ENCODE results near the gene IPCEF1.

Gene IPCEF1, protein sequence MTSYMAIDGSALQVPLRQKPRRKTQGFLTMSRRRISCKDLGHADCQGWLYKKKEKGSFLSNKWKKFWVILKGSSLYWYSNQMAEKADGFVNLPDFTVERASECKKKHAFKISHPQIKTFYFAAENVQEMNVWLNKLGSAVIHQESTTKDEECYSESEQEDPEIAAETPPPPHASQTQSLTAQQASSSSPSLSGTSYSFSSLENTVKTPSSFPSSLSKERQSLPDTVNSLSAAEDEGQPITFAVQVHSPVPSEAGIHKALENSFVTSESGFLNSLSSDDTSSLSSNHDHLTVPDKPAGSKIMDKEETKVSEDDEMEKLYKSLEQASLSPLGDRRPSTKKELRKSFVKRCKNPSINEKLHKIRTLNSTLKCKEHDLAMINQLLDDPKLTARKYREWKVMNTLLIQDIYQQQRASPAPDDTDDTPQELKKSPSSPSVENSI

DNA sequence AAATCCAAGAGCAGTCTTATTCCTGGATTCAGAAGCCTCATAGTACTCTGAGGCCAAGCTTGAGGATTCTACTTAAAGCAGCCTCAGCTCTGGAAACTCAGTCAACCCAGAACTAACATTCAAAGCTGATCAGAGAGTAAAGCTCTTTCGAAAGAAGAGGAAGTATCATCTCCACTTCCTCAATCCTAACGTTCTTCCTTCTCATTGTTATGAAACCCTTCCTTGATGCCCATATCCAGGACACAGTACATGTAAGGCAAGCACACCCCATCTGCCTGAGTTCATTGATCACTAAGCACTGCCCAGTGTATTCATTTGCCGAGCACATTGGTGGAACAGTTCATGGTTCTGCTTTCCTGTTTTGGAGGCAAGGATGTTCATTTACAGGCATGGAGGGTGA lies at the start of gene IPCEF1:
TSS of gene IPCEF1 (minus strand) at position 114 of the 400 bp plus-strand sequence. CDS start 90,856 bp downstream, outside the sequence.
- in situ Hi-C loops (cut with HindIII; ENCODE audit: low sequenced_read_pairs): no loop called here

DNA sequence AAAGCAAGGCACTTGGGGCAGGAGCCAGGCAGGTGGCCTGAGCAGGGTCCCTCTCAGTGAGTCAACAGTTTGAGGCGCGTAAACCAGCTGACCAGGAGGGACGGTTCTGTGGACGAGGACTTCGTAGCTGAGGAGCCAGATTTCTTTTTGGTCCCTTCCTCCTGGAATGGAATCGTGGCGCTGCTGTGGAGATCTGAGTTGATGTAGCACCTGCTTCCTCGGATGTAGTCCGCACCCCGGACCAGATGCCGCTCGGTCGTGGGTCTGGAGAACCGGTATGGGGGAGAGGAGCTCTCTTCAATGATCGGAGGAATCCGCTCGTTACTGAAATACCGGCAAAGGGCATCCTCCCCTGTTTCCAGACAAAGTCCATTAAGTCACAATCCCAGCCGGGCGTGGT lies 49.7 kb upstream of the IPCEF1 start:
- in situ Hi-C loops (cut with HindIII; ENCODE audit: low sequenced_read_pairs): no loop called here

DNA sequence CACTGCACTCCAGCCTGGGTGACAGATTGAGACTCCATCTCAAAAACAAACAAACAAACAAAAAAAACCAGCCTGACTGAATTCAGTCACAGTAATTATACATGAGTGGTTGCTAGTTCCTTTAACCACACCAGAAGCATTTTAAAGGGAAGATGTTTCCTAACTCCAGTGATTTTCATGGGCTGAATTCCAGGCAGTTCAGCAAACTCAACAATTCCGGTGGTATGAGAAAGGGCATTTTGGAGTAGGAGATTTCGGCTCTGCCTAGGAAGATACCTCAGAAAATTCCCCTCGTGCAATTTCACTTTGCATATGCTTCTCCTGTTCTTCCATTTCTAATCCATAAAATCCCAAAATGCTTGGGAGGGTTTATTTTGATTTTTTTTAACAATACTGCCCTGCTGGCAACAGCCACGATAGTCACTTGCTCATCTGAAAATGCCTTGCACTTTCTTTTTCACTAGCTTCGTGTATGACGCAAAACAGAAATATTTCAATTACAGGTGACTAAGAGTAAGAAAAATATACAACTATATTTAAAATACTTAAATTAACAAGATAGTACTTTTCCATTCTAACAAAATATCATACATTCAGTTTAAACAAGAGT lies 48.3 kb upstream of the IPCEF1 start:
- in situ Hi-C loops (cut with HindIII; ENCODE audit: low sequenced_read_pairs): no loop called here

DNA sequence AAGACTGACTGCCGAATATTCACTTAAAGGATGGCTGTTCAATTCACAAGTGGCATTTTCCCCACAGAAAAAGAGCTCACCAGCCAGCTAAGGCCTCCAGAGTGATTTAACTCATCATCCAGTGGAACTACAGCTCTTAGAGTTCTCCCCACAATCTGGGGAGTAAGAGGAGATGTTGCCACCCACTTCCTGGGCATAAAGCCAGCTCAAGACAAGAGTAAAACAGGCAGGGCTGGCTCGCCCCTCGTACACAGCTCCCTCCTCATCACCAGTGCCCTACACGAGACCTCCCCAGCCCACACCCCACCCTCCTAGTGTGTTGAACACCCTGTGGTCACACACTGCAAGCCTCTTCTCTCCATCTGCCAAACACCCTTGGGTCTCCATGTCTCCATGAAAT lies 47.2 kb upstream of the IPCEF1 start:
- in situ Hi-C loops (cut with HindIII; ENCODE audit: low sequenced_read_pairs): no loop called here

DNA sequence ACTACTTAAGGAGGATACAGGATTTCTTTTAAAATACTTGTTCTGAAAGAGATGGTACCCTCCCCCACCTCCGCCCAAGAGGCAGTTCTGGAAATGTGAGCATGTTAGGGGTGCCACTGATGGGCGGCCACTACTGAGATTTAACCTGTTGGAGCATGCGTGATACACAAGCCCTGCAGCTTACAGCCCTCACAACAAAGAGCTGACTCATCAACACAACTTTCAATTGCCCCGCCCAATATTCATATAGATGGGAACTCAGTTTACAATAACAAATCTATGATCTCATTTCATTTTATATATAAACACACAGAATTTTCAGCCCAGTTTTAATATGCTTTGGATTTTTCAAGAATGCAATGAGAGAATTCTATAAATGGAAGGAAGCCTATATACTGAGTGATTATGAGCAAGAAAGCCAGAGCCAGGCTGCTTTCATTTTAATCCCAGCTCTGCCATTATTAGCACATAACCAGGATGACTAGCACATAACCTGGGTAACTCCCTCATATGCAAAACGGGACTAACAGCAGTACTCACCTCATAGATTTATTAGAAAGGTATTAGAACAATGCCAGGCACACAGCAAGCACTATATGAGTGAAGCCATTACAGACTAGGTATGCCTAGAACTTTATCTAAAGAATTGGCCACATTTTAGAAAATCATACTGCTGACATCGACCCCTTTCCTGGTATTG lies 45.6 kb upstream of the IPCEF1 start:
- in situ Hi-C loops (cut with HindIII; ENCODE audit: low sequenced_read_pairs): no loop called here

DNA sequence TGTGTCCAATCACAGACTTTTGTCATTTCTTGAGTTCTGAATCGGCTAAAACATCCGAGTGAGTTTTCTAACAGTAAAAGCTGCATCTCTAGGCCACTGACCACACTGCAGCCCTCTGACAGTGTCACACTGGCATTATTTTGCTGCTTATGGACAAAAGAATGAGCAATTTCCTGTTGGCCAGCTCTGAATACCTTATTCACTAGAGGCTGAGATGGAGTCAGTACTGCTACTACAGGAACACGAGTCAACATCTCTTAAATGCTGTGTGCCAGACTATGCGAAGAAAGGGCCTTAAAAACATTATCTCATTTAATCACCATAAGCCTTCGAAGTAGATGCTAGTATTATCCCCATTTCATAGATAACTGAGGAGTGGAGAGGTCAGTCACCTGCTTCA lies 42.5 kb upstream of the IPCEF1 start:
- in situ Hi-C loops (cut with HindIII; ENCODE audit: low sequenced_read_pairs): no loop called here

DNA sequence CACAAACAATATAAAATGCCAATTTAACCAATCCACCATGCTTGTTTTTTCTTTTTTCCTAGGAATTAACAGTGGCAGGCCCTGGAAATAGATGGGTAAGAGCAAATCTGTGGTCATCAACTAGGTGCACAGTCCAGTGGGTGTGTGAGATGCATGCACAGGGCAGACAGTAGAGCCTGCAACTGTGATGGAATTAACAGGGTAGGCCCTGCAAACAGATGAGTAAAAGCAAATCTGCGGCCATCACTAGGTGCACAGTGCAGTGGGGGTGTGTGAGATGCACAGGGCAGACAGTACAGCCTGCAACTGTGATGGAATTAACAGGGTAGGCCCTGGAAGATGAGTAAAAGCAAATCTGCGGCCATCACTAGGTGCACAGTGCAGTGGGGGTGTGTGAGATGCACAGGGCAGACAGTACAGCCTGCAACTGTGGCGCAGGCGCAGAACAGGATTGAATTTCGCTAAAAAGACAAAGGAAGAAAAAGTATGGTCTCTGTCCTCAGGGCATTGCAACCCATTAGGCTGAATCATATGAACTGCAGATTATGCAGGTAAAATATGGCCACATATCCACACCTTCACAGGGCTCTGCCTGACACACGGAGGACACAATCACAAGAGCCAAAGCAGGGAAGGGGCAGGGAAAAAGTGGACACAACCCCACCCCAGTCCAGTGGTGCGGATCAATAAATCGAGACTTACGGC lies 41.0 kb upstream of the IPCEF1 start:
- in situ Hi-C loops (cut with HindIII; ENCODE audit: low sequenced_read_pairs): no loop called here

DNA sequence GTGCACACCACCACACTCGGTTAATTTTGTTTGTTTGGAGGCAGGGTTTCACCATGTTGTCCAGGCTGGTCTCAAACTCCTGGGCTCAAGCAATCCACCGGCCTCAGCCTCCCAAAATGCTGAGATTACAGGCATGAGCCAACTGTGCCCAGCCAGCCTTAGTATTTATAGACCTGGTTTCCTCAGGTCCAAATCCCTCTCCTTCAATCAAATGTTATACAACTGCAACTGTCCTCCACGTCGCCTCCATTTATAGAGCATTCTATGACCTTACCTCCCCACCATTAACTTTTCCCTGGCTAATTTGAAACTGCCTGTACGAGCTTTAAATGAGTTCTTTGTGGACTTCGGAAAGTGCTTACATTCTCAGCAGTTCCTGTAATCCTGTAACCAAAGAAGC lies 39.3 kb upstream of the IPCEF1 start:
- in situ Hi-C loops (cut with HindIII; ENCODE audit: low sequenced_read_pairs): no loop called here

DNA sequence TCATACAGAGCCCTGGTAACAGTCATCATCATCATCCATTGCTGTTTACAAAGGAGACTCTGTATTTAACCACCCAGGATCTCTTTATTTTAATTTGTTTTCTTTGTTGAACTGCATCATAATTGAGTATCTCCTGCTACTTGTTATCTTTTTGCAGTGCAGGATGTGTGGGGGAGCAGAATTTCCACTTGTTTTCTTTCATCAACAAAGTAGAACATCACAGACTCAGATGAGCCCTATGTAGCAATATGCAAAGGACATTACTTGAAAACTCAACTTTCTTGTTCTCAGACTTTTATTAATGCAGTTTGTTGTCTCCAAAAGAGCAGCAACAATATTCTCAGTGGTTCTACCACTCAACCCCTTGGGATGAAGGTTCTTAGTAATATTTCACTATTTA lies 38.7 kb upstream of the IPCEF1 start:
- in situ Hi-C loops (cut with HindIII; ENCODE audit: low sequenced_read_pairs): no loop called here

DNA sequence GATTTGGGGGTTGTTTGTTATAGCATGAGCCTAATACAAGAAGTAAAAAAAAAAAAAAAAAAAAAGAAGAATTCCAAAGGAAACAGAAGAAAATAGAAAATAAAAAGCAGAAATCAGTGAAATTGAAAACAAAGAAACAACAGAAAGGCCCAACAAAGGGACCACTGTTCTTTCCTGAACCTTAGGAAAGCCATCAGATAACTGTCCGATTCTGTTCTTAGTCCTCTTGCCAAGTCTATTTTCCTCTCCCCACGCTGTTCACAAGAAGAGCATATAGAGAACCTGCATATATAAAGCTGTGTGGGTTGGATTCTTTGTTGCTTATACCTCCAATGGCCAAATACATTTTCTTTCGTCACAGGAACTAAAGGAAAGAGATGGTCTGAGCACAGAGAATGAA lies 38.0 kb upstream of the IPCEF1 start:
- in situ Hi-C loops (cut with HindIII; ENCODE audit: low sequenced_read_pairs): no loop called here

DNA sequence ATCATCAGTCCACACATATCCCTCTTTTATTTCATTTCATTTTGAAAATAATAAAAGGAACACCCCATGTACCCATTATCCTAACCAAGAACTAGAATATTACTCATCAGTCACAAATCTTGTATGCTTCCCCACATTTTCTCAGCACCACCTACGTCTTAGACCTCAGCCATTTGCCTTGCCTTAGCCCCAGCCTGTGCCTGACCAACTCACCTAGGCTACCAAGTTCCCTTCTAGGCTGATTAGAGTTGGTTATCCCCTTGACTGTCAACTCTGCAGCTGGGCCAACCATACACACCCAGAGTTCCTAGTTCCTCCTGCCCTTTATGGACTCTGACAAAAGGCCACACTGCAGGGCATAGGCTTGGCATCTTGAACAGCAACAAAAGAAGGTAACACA lies 33.4 kb upstream of the IPCEF1 start:
- in situ Hi-C loops (cut with HindIII; ENCODE audit: low sequenced_read_pairs): no loop called here

DNA sequence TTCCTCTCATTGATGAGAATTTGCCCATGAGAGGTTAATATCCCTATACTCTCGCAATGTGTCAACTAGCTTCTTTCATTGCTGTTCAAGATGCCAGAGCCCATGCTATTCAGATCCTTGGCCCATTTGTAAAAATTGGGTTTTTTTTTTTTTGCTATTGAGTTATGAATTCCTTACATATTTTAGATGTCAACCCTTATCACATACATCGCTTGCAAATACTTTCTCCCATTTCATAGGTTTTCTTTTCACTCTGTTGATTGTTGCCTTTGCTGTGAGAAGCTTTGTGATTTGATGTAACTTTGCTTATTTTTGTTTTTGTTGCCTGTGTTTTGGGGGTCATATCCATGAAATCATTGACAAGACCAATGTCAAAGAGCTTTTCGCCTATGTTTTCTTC lies 32.2 kb upstream of the IPCEF1 start:
- in situ Hi-C loops (cut with HindIII; ENCODE audit: low sequenced_read_pairs): no loop called here

DNA sequence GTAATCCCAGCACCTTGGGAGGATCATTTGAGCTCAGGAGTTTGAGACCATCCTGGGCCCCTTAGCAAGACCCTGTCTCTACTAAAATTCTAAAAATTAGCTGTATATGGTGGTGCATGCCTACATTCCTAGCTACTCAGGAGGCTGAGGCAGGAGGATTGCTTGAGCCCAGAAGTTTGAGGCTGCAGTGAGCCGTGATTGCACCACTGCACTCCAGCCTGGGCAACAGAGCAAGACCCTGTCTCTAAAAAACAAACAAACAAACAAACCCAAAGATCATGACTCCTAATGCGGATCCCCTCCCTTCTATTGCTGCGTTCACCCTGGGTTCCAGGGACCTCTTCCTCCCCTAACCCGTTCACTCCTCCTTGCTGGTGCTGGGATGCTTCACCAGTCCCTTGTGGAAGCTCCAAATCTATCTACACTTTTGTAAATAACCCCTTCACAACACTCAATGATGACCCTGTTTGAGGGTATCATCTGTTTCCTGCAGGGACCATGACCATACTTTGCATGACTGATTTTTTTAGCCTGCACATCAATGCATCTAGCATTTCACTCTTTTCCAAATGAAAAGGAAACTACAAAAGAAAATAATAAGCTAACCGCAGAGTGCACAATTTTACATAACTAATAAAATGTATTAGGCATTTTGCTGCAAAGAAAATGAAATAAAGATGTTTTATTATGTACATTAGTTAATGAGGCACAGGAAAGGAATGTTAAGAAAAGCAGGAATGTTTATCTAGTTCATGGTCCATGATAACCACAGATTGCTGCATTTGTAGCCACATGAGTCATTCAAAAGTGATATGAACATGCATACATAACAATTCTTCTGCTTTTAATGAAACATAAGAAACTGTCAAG lies 30.5 kb upstream of the IPCEF1 start:
- in situ Hi-C loops (cut with HindIII; ENCODE audit: low sequenced_read_pairs): no loop called here

DNA sequence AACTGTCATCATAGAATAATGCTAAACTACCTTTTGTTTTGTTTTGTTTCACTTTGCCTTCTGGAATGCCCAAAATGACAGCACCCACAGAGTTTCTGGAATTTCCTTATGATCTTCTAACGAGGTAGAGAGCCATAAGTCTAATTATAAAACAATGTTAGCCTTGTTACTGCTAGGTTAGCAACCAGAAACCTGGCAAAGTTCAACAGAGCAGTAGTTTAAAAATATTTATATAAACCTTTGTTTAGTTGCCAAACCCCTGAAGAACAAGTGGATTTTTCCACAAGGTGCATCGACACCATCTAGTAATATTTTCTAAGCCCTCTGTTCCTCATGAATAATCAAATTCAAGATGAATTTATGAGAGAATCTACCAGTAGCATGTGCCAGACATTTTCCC lies 27.6 kb upstream of the IPCEF1 start:
- in situ Hi-C loops (cut with HindIII; ENCODE audit: low sequenced_read_pairs): no loop called here

DNA sequence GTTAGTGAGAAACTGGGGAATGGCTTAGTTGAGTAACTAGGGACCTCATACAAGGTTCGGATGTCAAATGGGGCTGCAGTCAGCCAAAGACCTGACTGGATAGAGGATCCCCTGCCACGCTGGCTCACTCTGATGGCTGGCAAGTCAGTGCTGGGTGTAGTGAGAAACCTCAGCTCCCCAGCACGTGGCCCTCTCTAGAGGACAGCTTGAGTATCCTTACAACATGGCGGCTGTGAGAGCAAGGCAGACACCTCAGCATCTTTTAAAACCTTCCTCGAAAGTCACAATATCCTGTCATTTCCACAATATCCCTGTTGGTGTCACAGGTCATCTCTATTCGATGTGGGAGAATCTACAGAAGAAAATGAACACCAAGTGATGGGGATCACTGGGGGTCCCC lies 26.7 kb upstream of the IPCEF1 start:
- in situ Hi-C loops (cut with HindIII; ENCODE audit: low sequenced_read_pairs): no loop called here

DNA sequence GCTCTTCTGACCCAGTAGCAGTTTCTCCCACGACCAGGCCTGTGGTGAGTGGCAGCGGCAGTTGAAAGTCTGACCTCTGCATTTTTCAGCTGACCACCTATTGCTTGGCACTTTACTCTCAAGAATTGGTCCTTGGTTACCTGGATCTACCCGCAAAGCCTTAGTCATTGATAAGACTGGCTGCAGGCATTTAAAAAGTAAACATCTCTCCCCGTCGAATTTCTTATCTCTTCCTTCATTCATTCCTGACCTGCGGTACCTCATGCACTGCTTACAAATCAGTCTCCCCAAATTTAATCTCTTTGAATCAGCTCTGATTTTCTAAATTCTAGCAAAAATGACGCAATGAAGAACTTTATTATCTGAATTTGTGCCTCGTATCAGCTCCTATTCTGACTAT lies 26.1 kb upstream of the IPCEF1 start:
- in situ Hi-C loops (cut with HindIII; ENCODE audit: low sequenced_read_pairs): no loop called here

DNA sequence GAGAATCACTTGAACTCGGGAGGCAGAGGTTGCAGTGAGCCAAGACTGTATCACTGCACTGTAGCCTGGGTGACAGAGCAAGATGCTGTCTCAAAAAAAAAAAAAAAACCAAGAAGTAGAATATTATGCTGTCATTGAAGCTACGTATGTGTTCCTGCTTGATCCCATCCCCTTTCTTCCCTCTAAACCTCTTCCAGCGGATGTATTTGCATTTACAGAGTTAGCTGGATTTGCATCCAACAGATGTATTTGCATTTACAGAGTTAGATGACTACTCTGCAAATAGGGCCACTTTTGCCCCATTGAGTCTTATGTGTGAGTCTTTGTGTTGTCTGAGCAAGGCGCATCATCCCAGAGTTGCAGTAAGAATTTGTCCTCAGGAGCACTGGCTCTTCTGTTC lies 24.9 kb upstream of the IPCEF1 start:
- in situ Hi-C loops (cut with HindIII; ENCODE audit: low sequenced_read_pairs): no loop called here

DNA sequence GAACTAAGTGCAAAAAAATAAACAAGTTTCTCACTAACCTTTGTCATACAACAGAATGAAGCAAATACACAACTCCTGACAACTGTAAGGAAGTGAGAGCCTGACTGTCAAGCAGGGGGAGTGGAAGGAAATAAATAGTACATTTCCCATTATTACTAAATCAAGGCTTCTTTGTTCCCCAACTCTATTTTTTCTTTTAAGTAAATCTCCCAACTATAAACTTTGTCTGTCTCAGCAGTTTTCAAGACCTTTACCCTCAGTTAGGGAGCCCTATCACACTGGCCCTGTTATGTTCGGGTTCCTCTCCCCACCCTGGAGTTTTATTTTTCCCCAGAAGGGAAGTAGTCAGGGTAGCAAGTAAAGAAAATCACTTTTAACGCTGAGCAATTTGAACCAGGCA lies 24.1 kb upstream of the IPCEF1 start:
- in situ Hi-C loops (cut with HindIII; ENCODE audit: low sequenced_read_pairs): no loop called here

DNA sequence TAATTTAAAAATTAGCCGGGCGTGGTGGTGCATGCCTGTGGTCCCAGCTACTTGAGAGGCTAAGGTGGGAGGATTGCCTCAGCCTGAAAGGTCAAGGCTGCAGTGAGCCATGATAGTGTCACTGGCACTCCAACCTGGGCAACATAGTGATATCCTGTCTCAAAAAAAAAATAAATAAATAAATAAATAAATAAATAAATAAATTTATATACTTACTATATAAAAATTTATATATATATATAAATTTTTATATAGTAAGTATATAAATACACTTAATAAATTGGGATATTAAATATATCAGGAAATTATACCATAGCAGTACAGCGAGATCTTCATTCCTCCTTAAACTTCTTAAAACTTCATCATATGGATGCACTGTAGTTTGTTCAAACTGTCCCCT lies 23.0 kb upstream of the IPCEF1 start:
- in situ Hi-C loops (cut with HindIII; ENCODE audit: low sequenced_read_pairs): no loop called here

DNA sequence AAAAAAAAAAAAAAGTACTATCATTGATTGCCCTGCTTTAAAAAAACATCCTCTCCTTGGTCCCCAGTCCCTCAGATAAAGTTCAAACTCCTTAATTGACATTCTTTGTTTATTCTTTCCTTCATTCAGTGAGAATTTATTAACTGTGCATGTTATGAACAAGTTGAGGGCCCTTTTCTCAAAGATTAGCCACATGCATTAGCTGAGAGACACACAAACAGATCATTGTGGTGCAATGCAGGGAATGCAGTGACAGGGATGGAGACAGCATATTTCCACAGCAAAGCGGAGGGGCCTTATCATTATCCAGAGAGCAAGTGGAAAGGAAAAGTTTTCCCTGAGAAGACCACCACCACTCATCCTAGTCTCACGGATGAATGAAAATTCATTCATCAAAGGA lies 21.9 kb upstream of the IPCEF1 start:
- in situ Hi-C loops (cut with HindIII; ENCODE audit: low sequenced_read_pairs): no loop called here

All from endothelial cell of hepatic sinusoid (primary cell).